Ectodermal cell (in vitro differentiated cells): Measurements from ENCODE around the gene PBX3.

Source experiments
- H3K27ac ChIP-seq: 2 replicates; pipeline ENCODE4 v1.7.0; 2013; ENCODE audit warnings: mild to moderate bottlenecking, low read depth, low read length; ENCODE audit not compliant: insufficient read depth, poor library complexity, severe bottlenecking
- H3K27me3 ChIP-seq: 2 replicates; pipeline ENCODE4 v1.7.0; 2013; ENCODE audit warnings: mild to moderate bottlenecking, low read length; ENCODE audit not compliant: insufficient read depth, control insufficient read depth, poor library complexity, severe bottlenecking
- H3K36me3 ChIP-seq: one replicate; pipeline ENCODE4 v1.7.0; 2013; ENCODE audit warnings: low read length; ENCODE audit not compliant: control insufficient read depth, insufficient read depth
- H3K4me1 ChIP-seq: one replicate; pipeline ENCODE4 v1.7.0; 2013; ENCODE audit warnings: low read length; ENCODE audit not compliant: control insufficient read depth, insufficient read depth
- H3K4me3 ChIP-seq: 2 replicates; pipeline ENCODE4 v1.7.0; 2013; ENCODE audit warnings: low read depth, low read length, control low read depth; ENCODE audit not compliant: insufficient read depth
- H3K9me3 ChIP-seq: 2 replicates; pipeline ENCODE4 v1.7.0; 2013; ENCODE audit warnings: mild to moderate bottlenecking, low read length, moderate library complexity; ENCODE audit not compliant: control insufficient read depth
- WGBS, 2 experiments: methylation state at CpG; one replicate each; pipeline ENCODE4 v1.1.7; 2013; ENCODE audit warnings: missing lambda C conversion rate in 2 of 2; 5-methylcytosine and 5-hydroxymethylcytosine counted together

The PBX3 gene

GRCh38 chr9:125949703-125950460, 202.7 kb downstream of the PBX3 start:
- no peak overlapping the region for H3K4me3 ChIP-seq
- H3K27ac ChIP-seq, result no peak overlapping the region
- 92 to 94% methylated on average over 8 to 9 of the region's 9 CpGs for WGBS, 2 experiments
- H3K27me3 ChIP-seq, result no peaks in the 10 kb centered on the region
- H3K4me1 ChIP-seq, result no peaks in the 10 kb centered on the region
- H3K9me3 ChIP-seq, result no peaks in the 10 kb centered on the region
- H3K36me3 ChIP-seq, result peaks cover 6% of the 10 kb centered on the region

GRCh38 chr9:125950880-125951471, 203.8 kb downstream of the PBX3 start:
- H3K4me1 ChIP-seq, result no peaks in the 10 kb centered on the region
- H3K4me3 ChIP-seq, result no peak overlapping the region
- peaks cover 6% of the 10 kb centered on the region for H3K36me3 ChIP-seq
- no peaks in the 10 kb centered on the region for H3K27me3 ChIP-seq
- WGBS, 2 experiments, result 83 to 84% methylated on average over 4 of the region's 4 CpGs
- H3K9me3 ChIP-seq, result no peaks in the 10 kb centered on the region
- no peak overlapping the region for H3K27ac ChIP-seq

- Histone ChIP-seq H3K27me3 (no peaks in the 10 kb centered on the region), H3K27ac (no peak overlapping the region), H3K36me3 (no peaks in the 10 kb centered on the region), H3K4me3 (no peak overlapping the region), H3K4me1 (no peaks in the 10 kb centered on the region), H3K9me3 (no peaks in the 10 kb centered on the region)
- WGBS, 2 experiments, result 95 to 96% methylated on average over 12 of the region's 12 CpGs
Observed at GRCh38 chr9:125953314-125954019, 206.3 kb downstream of the PBX3 start.

GRCh38 chr9:125956102-125956501, 208.9 kb downstream of the PBX3 start:
- no peaks in the 10 kb centered on the region for H3K9me3 ChIP-seq
- 98 to 99% methylated on average over 4 to 5 of the region's 5 CpGs for WGBS, 2 experiments
- H3K4me3 ChIP-seq, result no peak overlapping the region
- H3K27ac ChIP-seq, result no peak overlapping the region
- no peaks in the 10 kb centered on the region for H3K36me3 ChIP-seq
- H3K27me3 ChIP-seq, result no peaks in the 10 kb centered on the region
- H3K4me1 ChIP-seq, result no peaks in the 10 kb centered on the region

- H3K4me3 ChIP-seq, result no peak overlapping the region
- H3K4me1 ChIP-seq, result no peaks in the 10 kb centered on the region
- no peak overlapping the region for H3K27ac ChIP-seq
- H3K9me3 ChIP-seq, result no peaks in the 10 kb centered on the region
- peaks cover 6% of the 10 kb centered on the region for H3K36me3 ChIP-seq
- 99% methylated on average over 2 to 3 of the region's 3 CpGs for WGBS, 2 experiments
- H3K27me3 ChIP-seq, result no peaks in the 10 kb centered on the region
Observed at GRCh38 chr9:125959315-125959714, 212.1 kb downstream of the PBX3 start.

GRCh38 chr9:125959951-125960619, 212.9 kb downstream of the PBX3 start:
- WGBS, 2 experiments, result 95 to 98% methylated on average over 5 to 6 of the region's 6 CpGs
- Histone ChIP-seq H3K9me3 (no peaks in the 10 kb centered on the region), H3K27me3 (no peaks in the 10 kb centered on the region), H3K36me3 (peaks cover 13% of the 10 kb centered on the region), H3K4me1 (no peaks in the 10 kb centered on the region), H3K4me3 (no peak overlapping the region), H3K27ac (no peak overlapping the region)

- Histone ChIP-seq H3K27me3 (no peaks in the 10 kb centered on the region), H3K4me1 (no peaks in the 10 kb centered on the region), H3K36me3 (peaks cover 13% of the 10 kb centered on the region), H3K27ac (no peak overlapping the region), H3K4me3 (no peak overlapping the region), H3K9me3 (no peaks in the 10 kb centered on the region)
- 90 to 98% methylated on average over 8 of the region's 8 CpGs for WGBS, 2 experiments
Observed at GRCh38 chr9:125960626-125961025, 213.5 kb downstream of the PBX3 start.

- 71 to 76% methylated on average over 7 of the region's 7 CpGs for WGBS, 2 experiments
- no peaks in the 10 kb centered on the region for H3K27me3 ChIP-seq
- no peak overlapping the region for H3K27ac ChIP-seq
- no peaks in the 10 kb centered on the region for H3K4me1 ChIP-seq
- H3K4me3 ChIP-seq, result no peak overlapping the region
- peaks cover 14% of the 10 kb centered on the region for H3K36me3 ChIP-seq
- no peaks in the 10 kb centered on the region for H3K9me3 ChIP-seq
Observed at GRCh38 chr9:125961072-125961471, 213.9 kb downstream of the PBX3 start.

GRCh38 chr9:125963932-125964331, 216.8 kb downstream of the PBX3 start:
- 100% methylated on average over 2 of the region's 2 CpGs; no CpG with 5 or more reads in 1 of the 2 experiments for WGBS, 2 experiments
- Histone ChIP-seq H3K36me3 (peaks cover 22% of the 10 kb centered on the region), H3K4me1 (no peaks in the 10 kb centered on the region), H3K27ac (no peak overlapping the region), H3K27me3 (no peaks in the 10 kb centered on the region), H3K9me3 (no peaks in the 10 kb centered on the region), H3K4me3 (no peak overlapping the region)
